ENCODE measurements around the gene EEIG1.

Gene EEIG1

DNA sequence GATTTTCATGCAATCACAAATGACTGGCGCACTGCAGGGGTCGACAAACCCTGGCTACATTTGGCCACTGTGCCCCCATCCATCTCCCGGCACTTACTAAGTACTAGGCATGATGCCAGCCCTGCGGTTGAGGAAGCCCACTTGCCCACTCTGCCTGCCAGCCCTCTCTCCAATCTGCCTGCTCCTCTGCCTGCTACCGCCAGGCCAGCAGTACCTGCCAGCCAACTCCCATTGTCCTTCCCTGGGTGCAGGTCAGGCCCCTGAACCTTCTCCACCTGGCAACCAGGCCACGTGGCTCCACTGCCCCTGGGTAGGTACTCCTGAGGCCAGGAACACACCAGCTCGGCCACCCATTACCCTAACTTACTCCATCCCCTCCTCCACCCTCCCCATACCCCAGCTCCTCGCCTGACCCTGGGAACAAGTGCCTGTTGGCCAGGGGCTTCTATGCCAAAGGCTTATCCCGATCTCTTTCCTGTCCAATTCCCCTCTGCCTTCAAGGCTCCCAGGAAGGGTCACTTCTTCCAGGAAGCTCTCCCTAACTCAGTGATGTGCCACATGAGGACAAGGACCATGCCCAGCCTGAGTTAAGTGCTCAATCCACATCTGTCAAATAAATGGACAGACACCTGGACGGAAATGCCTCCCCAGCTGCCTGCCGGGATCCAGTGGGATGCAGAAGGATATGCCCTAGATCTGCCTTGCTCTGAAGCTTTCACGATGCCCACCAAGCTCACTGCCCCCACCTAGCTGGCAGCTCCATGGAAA, 6.6 kb downstream of the EEIG1 start:
- DNase-seq, result no peak

DNA sequence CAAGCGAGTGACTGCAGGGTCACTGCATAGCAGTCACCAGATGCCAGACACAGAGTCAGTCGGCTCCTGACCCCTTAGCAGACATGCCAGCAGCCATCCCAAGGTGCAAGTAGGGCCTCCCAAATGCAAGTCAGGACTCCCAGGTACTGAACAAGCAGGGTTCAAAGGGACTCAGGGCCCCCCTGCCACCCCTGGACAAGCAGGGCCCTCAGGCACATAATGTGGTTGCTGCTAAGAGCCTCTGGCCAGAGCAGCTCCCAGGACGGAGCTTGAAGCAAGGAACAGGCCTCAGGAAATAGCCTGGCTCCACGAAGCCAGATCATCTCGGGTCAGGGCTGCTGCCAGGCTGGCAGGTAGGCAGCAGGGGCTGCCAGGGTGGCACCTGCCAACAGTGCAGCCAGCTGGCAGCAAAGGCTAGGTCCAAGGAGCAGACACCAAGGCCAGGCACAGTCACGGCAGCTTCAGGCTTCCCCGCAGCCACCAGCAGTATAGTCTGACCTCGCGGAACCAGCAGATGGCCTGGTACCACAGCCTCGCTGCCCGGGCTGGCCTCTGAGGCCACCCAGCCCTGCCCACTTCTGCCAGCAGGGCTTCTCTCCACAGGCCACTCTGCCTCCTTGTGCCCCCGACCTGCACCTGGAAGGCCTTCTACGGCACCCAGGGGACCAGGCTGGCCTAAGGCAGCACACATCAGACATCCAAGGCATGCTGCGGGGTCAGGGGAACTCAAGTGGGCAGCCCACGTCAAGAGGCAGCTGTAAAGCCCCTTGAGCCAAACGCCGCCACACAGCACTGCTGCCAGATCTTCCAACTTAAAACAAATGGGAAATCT, 7.4 kb downstream of the EEIG1 start:
- DNase-seq, result no peak

DNA sequence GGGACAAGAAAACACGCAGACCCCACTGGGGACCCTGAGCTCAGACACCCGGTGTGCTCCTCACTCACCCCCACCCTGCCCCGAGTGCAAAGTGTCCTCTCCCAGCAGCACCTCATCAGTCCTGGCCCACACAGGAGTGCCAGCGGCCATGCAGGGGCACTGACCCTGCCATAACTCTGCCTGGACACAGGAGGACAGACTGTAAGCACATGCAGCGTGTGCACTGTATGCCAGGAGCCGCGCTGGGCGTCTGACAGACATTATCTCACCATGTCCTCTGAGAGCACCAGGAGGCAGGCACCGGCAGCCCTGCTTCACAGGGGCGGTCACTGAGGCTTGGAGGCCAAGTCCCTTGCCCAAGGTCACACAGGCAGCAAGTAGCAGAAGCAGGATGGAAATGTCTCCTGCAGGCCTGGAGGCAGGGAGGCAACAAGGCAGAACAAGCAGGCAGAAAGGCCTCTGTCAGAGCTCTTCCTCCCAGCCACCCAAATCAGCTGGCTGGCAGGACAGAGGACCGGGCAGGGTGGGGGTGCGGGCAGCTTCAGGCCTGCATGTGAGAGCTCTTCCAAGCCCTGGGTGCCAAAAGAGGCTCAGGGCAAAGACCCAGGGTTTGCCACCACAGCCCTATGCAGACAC, 8.4 kb downstream of the EEIG1 start:
- no peak for DNase-seq

DNA sequence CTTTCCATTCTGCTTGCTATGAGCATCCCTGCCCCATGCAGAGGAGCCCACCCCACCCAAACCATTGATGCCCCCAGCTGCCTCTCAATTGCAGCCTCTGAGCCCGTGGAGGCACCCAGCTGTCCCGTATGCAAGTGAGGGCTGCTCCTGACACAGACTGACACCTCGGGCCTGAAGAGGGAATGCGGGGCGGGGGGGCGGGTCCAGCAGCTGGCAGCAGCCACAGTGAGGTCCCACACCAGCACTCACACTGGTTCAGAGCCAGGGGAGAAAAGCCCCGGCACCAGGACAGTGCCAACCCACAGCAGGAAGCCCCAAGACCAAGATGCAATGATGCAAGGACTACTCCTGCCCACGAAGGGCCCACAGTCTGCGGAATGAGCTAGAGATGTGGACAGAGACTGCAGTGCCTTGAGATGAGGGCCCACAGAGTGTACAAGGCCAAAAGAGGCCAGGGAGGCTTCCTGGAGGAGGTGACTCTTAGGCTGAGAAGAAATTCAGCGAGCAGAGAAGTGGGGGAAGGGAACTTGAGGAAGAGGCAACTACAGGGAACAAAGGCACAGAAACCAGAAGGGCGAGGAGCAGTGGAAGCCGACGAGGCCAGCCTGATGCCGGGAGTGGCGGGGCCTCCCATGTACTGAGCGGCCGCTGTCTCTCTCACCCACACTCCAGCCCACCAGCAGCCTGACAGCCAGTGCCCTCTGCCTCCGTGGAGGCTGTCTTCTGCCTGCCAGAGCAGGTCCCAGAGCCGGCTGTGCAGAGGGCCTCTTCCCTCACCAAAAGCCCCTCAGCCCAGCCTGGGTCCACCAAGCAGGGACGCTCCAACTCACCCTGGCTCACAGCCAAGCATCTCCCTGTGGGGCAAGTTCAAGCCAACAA, 9.2 kb downstream of the EEIG1 start:
- DNase-seq, result peak; percentile 11

DNA sequence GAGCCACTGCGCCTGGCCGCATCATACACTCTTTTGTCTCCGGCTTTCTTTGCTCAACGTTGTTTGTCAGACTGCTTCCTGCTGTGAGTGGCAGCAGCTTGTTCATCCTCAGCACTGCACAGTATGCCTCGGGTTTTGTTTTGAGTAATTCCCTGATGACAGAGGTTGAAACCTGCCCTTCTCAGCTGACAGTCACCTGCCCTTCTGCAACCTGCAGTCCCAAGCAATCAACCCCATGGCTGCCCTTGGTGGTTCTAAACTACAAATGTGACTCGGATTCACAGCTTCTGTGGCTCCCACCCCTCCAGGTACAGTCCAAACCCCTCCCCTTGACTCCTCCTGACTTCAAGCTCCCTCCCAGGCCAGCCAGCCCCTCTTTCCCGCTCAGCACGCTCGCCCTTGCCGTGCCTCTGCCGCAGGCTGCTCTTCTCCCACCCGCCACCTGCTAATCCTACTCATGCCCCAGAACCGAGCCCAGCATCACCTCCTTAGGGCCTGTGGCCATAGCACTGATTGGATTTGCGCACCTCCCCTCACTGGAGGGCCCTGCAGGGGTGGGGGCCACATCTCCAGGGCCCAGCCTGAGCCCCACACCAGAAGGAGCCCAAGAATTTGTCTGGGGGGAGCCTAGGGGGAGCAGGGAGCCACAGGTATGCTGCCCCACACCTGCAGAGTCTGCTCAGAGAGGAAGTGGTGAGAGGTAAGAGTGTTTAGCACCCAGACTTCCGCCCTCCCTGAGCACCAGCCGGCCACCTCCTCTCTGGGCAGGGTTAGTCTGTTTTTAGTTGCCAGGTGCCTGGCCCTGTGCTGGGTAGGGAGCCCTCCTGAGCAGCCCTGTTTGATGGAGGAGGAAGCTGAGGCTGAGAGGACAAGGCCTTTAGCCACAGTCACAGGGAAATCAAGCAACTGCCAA, 10.1 kb downstream of the EEIG1 start:
- peak; percentile 95 for DNase-seq

DNA sequence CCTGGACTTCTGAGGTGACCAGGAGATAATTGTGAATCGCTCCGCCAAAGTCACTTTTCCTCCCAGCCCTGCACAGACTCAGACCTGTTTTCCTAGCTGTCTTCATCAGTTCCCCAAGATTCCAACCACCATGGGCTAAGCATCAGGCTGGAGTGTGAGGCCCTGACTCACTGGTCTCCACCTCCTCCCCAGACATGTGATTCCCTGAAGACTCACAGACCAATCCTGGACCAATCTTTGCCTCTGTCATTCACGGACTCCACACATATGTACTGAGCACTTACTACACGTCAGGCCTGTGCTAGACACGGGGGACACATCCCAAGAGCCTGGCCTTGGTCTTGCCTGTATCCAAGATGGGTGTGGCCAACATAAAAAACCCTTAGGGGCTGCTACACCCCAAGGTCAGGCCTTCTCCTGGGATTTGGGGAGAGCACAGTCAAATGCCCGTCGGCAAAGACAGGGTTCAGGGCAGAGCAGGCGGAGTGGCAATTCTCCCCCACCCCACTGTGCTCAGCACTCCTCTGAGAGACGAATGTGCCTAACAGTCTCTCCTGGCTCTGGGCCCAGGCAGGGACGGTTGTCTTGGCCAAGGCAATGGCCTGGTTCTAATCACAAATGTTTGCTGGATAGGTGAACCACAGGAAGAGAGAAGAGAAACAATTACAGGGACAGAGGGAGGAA, 11.9 kb downstream of the EEIG1 start:
- no peak for DNase-seq

DNA sequence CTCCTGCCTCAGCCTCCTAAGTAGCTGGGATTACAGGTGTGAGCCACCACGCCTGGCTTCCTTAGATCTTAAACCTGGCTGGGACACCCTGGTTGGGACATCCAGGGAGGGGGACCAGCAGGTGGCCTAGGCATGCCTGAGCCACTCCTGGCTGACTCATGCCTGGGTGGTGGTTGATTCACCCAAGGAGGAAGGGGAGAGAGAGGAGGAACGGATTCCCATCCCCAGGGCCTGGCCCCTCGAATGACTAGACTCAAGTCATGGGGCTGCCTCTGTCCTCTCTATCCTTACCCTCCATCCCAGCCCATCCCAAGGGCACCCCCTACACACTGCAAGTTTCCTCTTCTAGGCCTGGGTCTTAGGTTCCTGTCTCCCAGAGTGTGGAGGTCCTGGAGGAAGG, 12.7 kb downstream of the EEIG1 start:
- DNase-seq, result no peak

DNA sequence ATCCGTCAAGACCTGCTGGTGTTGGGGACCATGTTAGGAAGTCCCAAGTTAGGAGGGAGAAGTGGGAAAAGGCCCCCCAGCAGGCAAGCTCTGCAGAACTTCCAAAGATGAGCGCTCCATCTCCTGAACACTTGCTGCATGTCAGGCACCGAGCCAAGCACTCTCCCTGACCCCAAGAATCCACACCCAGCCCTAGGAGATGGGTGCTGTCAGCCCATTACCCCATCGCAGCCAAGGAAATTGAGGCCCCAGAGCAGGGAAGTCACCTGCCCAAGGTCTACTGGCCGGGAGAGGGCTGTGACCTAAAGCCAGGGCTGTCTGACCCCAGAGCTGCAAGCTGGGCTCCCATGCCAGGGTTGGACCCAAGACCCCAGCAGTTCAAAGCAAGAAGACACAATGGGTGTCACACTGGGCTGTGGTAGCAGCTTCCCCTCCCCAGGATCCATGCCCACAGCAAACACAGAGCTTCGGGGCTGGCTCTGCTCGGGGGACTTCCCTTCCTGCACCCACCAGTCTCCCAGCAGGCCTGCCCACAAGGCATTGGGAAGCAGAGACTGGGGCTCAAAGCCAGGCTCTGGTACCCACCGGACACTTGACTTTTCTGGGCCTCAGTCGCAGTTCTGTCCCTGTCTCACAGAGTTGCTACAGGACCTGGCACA, 13.5 kb downstream of the EEIG1 start:
- DNase-seq, result no peak

DNA sequence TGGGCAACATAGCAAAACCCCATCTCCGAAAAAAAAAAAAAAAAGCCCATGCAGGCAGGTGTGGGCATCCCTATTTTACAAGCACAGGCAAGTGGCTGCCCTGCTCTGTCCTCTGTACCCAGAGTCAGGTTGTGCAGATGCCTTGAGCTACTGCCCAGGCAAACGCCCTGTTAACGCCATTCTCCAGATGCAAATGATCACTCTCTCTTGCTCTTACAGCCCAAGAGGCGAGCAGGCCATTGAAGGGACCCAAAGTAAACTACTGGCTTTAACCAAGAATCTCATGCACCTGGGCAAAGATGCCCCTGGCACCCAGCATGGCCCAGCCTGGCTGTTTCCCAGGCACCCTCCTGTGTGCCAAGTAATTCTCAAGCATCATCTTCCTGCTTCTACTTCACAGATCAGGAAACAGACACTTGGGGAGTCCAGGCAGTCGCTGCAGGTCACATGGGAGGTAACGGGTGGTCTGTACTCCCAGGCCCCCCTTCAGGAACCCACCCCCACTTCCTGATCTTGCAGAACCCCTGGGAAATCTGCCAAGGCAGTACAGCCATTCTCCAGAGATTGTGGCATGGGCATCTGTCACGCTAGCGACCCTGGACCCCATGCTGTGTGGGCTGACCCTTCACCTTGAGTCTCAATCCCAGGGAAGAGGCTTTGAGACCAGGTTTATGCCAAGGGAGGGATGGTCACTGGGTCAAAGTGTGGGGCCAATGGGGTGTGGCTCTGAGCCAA, 14.2 kb downstream of the EEIG1 start:
- no peak for DNase-seq

DNA sequence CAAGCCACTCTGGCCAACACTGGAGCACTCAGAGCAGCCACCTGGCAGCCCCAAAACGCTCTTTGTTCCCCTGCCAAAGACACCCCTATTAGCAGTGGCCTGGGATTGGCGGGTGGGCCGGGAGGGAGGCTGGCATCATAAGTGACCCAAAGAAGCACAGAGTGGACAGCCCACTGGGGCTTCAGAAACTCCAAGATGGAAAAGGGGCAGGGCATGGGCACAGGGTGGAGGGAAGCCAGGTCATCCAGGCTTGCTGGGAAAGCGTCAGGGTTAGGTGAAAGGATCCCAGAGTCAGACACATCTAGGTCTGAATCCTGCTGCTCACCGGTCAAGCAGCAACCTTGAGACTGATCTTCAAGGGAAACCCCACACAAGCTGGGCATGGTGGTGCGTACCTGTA, 14.8 kb downstream of the EEIG1 start:
- no peak for DNase-seq

DNA sequence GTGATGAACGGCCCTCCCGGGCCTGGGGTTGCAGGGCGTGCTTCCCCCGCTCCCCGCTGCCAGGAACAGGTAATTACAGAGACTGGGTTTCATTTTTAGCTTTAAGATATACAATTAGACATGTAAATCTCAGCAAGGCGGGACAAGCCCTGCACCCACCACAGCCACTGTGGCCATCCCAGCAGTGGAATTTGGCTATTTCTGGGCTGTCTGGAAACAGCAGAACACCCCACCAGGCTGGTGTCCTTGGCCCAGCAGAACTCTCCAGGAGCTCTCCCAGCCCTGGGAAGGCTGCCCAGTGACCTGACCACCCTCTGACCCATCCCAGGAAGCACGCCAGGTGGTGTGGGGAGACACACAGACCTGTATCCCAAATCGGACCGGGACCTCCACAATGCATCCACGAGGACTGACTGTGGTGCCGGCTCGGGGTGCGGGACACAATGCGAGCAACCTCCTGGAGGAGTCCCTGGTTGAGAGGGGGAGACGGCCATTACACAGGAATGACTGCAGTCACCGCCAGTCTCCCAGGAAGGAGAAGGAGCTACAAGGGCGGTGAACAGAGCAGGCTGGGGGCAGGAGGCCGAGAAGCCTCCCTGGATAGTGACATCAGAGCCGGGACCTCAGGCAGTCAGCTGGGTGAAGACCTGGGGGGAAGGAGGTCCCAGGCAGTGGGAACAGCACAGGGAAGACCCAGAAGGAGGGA, 17.3 kb downstream of the EEIG1 start:
- DNase-seq, result no peak

DNA sequence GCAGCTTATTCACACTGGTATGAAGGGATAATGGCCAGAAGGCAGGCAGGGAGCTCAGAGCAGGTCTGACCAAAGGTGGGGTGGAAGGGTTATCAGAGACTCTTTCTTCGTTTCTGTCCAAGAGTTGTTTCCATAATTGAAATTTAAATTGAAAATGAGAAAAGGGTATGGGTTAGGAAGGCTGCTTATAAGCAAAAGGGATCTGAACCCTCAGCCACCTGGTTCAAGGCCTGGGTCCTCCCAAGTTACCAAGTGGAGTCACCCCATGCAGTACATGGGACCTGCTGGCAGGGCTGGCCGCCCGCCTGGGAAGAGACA, 17.8 kb downstream of the EEIG1 start:
- no peak for DNase-seq

DNA sequence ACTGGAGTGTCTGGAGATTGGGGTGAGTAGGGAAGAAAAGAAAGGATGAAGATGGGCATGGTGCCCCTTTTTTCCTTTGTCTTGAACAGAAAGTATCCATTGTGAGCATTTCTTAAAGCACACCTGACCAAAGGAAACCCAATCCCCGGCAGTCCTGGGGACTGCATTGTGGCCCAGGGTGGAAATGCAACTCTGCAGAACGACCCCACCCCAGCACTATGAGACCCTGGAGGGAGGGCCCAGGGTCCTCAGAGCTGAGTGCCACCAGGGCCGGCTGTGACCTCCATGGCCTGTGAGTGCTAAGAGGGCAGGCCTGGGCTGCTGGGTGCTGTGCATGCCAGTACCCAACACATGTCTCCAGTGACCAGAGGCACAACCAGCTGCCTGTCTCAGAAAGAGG, 18.5 kb downstream of the EEIG1 start:
- no peak for DNase-seq

DNA sequence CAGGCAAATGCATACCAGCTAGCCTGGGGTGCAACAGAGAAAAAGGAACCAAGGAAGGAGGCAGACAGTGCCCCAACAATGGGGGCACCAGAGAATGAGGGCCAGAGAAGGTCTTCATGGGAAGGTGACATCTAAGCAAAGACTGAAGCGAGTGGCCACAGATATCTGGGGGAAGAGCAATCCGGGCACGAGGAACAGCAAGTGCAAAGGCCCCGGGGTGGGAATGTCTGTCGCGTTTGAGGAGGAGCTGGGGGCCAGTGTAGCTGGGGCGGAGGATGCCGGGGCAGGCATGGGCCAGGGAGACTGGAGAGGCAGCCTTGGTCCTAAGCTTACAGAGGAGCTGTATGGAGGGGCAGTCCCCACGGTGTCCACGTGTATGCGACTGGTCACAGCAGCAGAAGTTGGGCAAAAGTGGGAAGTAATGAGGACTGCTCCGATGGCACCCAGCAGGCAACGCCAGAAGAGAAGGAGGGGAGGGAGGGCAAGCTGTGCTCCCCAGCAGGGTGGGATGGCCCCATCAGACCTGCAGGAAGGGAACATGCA, 19.1 kb downstream of the EEIG1 start:
- no peak for DNase-seq

DNA sequence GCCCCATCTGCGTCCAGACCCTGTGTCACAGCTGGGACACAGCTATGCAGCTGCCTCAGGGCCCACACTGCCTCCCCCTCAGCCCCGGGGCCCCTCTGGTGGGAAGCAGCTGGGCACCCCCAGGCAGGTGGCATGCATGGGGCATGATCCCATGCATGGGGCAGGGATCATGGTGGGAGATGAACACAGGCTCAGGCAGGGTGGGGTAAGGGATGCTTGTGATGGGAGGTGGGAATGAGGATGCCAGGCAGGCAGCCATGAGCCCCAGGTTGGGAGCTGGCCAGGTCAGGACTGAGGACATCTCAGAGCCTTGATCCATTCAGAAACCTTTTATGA, 19.7 kb downstream of the EEIG1 start:
- DNase-seq, result no peak

DNA sequence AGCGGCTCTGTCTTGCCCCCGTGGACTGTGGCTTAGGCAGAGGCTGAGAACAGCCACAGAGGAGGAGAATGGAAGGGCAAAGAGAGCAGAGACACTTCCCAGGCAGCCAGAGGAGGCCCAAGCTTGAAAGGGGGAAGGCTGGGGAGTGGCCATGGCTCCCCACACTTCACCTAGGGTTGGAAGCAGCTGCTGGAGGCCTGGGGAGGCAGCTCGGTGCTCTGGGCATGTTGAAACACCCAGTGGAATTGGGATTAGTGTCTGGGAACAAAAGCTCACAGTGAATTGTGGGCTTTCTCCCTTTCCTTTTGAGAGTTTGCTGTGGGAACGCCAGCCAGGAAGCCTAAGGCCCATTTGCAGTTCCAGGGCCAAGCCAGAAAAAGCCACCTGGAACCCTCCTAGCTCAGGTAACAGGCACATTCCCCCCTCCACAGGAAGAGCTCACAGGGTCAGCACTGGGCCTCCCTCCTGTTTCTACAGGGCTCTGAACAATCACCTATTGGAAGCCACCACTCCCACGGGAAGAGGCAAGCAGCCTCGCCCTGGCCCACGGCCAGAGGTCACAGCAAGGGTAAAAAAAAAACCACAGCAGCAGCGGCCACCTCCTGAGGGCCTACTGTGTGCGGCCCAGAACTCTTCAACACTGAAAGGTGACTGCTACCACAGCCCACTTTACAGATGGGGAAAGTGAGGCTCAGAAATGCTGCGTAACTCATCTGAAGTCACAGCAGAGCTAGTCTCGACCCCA, 20.2 kb downstream of the EEIG1 start:
- DNase-seq, result no peak

DNA sequence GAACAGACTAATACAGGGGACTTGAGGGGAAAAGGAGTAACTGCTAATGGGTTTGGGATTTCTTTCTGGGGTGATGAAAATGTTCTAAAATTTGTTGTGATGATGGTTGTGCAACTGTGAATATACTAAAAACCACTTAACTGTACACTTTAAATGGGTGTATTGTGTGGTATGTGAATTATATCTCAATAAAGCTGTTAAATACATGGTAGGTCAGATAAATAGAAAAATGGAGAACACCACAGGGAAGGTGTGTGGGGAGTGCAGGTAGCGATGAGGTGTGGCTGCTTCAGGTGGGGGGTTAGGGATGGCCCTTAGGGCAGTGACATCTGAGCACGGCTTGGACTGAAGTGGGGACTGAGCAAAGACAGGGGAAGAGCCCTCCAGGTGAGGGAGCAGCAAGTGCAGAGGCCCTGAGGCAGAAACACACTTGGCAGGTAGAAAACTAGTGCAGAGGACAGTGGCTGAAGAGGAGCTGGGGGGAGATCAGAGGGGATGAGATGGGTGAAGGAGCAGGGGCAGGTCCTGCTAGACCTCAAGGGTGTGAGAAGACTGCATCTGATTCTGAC, 20.9 kb downstream of the EEIG1 start:
- DNase-seq, result no peak

DNA sequence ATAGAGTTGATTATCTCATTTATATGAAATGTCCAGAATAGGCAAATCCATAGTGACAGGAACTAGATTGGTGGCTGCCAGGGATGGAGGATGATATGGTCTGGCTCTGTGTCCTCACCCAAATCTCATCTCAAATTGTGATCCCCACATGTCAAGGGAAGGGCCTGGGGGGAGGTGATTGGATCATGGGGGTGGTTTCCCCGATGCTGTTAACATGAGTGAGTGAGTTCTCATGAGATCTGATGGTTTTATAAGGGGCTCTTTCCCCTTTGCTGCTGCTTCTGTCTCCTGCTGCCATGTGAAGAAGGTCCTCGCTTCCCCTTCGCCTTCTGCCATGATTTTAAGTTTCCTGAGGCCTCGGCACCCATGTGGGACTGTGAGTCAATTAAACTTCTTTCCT, 21.4 kb downstream of the EEIG1 start:
- DNase-seq, result no peak

All from NCI-H146 (cell line).